Stomach (tissue), 9 donors: ENCODE measurements around the gene NDUFB7. TPM values are rescaled to one million over a fixed set of nuclear protein-coding genes. Genes with fewer than 3 reads are reported as not detected.

ENCODE experiments used
- DNase-seq, 2 donors: peaks; one replicate each; pipeline versions ENCODE4 v3.0.0 to v3.0.0-alpha.2; 2013 to 2019
- H3K27ac ChIP-seq, 5 donors: fragments of 200-600 bp in 4 of 5; sonication (generic) in 4 of 5; one replicate each; pipeline ENCODE4 v1.5.1; 2013 to 2019; ENCODE audit warnings: mild to moderate bottlenecking in 1 of 5, moderate library complexity in 1 of 5
- H3K27me3 ChIP-seq, 3 donors: fragments of 200-600 bp; sonication (generic); one replicate each; pipeline ENCODE4 v1.5.1; 2017 to 2019; ENCODE audit warnings: mixed run types in 1 of 3
- H3K36me3 ChIP-seq, 4 donors: fragments of 200-600 bp; sonication (generic); 1 replicate in 3 of 4; 2 replicates in 1 of 4; pipeline ENCODE4 v1.5.1; 2016 to 2019
- H3K4me1 ChIP-seq, 4 donors: fragments of 200-600 bp; sonication (generic); one replicate each; pipeline ENCODE4 v1.5.1; 2016 to 2019
- H3K4me3 ChIP-seq, 4 donors: fragments of 200-600 bp; sonication (generic) in 3 of 4; one replicate each; pipeline ENCODE4 v1.5.1; 2016 to 2019; ENCODE audit warnings: mild to moderate bottlenecking in 1 of 4
- H3K9me3 ChIP-seq, 4 donors: fragments of 200-600 bp; sonication (generic); one replicate each; pipeline ENCODE4 v1.5.1; 2016 to 2019
- CTCF ChIP-seq, 7 experiments: fragments of 450-650 bp in 4 of 7; fragments of 200-600 bp in 3 of 7; sonication (generic) in 3 of 7; IDR thresholded peaks; one replicate each; pipeline ENCODE4 v1.5.1; 2016 to 2019; ENCODE audit warnings: antibody characterized with exemption in 7 of 7, control low read depth in 2 of 7, mild to moderate bottlenecking in 1 of 7
- EP300 ChIP-seq: sonication (generic); formaldehyde crosslinking; IDR thresholded peaks from one replicate; pipeline ENCODE4 v1.6.1; 2017; ENCODE audit warnings: antibody characterized with exemption
- POLR2A ChIP-seq, 4 donors: fragments of 450-650 bp; IDR thresholded peaks; one replicate each; pipeline ENCODE4 v1.6.1; 2016; ENCODE audit warnings: antibody characterized with exemption in 4 of 4, control low read depth in 2 of 4, mild to moderate bottlenecking in 1 of 4, moderate library complexity in 1 of 4
- POLR2AphosphoS5 ChIP-seq, 3 donors: sonication (generic); formaldehyde crosslinking; IDR thresholded peaks; one replicate each; pipeline ENCODE4 v1.6.1; 2016; ENCODE audit warnings: antibody characterized with exemption in 3 of 3
- WGBS, 5 donors: extraction: QIAGEN DNeasy Blood & Tissue Kit in 3 of 5; methylation state at CpG; one replicate each; pipeline versions ENCODE4 v1.1.5 to v1.1.7; 2013 to 2018; 5-methylcytosine and 5-hydroxymethylcytosine counted together
- intact Hi-C: fragments of 100-400 bp; cut with DNase I; formaldehyde crosslinking; loops from one replicate; pipeline ENCODE4 v1.15.1; 2023; ENCODE audit warnings: low total_unique reads
- polyA plus RNA-seq, 3 donors: library from polyadenylated mRNA; stranded (reverse); fragments of 200-250 nt; gene quantifications; one replicate each; pipeline ENCODE4 v1.2.3, GENCODE V29; 2013
- total RNA-seq, 5 donors: library from RNA; depleted of rRNA; stranded (reverse); fragments of >200 nt; gene quantifications; one replicate each; pipeline versions ENCODE4 v1.1.0 to v1.2.3, GENCODE V29; 2014 to 2016
- donor health status: healthy with polysubstance abuse.
- donor health status: Bipolar disorder and iron deficiency.
- donor health status: healthy.

The NDUFB7 gene
- total and polyA plus RNA-seq, 8 donors = 159 to 1,175 (median 484) TPM

GRCh38 chr19:14570864-14571527 lies 870 bp downstream of the NDUFB7 start:
- H3K27ac ChIP-seq = peak overlapping the region in 4 of 5 donors; percentile 79 to 91 (median 87)
- 33 to 41% (median 35%) methylated on average over 10 to 22 of the region's 22 CpGs for WGBS, 5 donors

GRCh38 chr19:14567079-14567478 lies 4.8 kb downstream of the NDUFB7 start:
- H3K36me3 ChIP-seq = peaks cover 20 to 68% (median 49%) of the 10 kb centered on the region in 4 donors
- intact Hi-C loops = loop anchor here (10.0 kb wide), 1 partner anchor 128 kb away; the partner anchor contains the start of gene ZNF333

More at GRCh38 chr19:14570864-14571527, 870 bp downstream of the NDUFB7 start:
- H3K9me3 ChIP-seq = no peaks in the 10 kb centered on the region
- DNase-seq = no peak
- H3K4me1 ChIP-seq = peaks cover 15 to 58% (median 41%) of the 10 kb centered on the region in 4 donors
- intact Hi-C loops = no loop called here
- TF ChIP-seq POLR2AphosphoS5 (IDR thresholded peaks at IDR 0.05) (no peak), POLR2A (IDR thresholded peaks at IDR 0.05) (no peak), CTCF (IDR thresholded peaks at IDR 0.05) (no peak), EP300 (no peak)
- peak overlapping the region; percentile 83 to 98 (median 93) for H3K4me3 ChIP-seq
- H3K27me3 ChIP-seq = no peaks in the 10 kb centered on the region
- peaks cover 9 to 32% (median 24%) of the 10 kb centered on the region in 4 donors for H3K36me3 ChIP-seq

GRCh38 chr19:14566712-14567077 lies 5.2 kb downstream of the NDUFB7 start:
- no peak overlapping the region for H3K27ac ChIP-seq
- peaks cover 17 to 53% (median 46%) of the 10 kb centered on the region in 4 donors for H3K4me1 ChIP-seq
- no peak for TF ChIP-seq POLR2AphosphoS5 (IDR thresholded peaks at IDR 0.05)
- no peak for TF ChIP-seq POLR2A (IDR thresholded peaks at IDR 0.05)
- TF ChIP-seq CTCF (IDR thresholded peaks at IDR 0.05) = no peak
- no peaks in the 10 kb centered on the region for H3K9me3 ChIP-seq
- peaks cover 20 to 68% (median 49%) of the 10 kb centered on the region in 4 donors for H3K36me3 ChIP-seq
- DNase-seq = no peak
- intact Hi-C loops = loop anchor here (10.0 kb wide), 1 partner anchor 128 kb away; the partner anchor contains the start of gene ZNF333
- WGBS, 5 donors = 73 to 81% (median 81%) methylated on average over 2 to 18 of the region's 18 CpGs
- H3K4me3 ChIP-seq = no peak overlapping the region
- no peaks in the 10 kb centered on the region for H3K27me3 ChIP-seq

More at GRCh38 chr19:14567079-14567478, 4.8 kb downstream of the NDUFB7 start:
- H3K9me3 ChIP-seq = no peaks in the 10 kb centered on the region
- no peak for DNase-seq
- TF ChIP-seq POLR2AphosphoS5 (IDR thresholded peaks at IDR 0.05) (no peak), CTCF (IDR thresholded peaks at IDR 0.05) (no peak), EP300 (no peak), POLR2A (IDR thresholded peaks at IDR 0.05) (no peak)
- H3K27ac ChIP-seq = no peak overlapping the region
- WGBS, 5 donors = 76 to 82% (median 80%) methylated on average over 10 to 11 of the region's 11 CpGs
- peaks cover 14 to 50% (median 43%) of the 10 kb centered on the region in 4 donors for H3K4me1 ChIP-seq
- H3K27me3 ChIP-seq = no peaks in the 10 kb centered on the region
- H3K4me3 ChIP-seq = no peak overlapping the region

GRCh38 chr19:14565765-14566711 lies 5.8 kb downstream of the NDUFB7 start:
- no peaks in the 10 kb centered on the region for H3K27me3 ChIP-seq
- H3K4me3 ChIP-seq = no peak overlapping the region
- peaks cover 20 to 56% (median 47%) of the 10 kb centered on the region in 4 donors for H3K4me1 ChIP-seq
- H3K9me3 ChIP-seq = no peaks in the 10 kb centered on the region
- WGBS, 5 donors = 83 to 89% (median 86%) methylated on average over 15 to 26 of the region's 31 CpGs
- no peak for TF ChIP-seq POLR2A (IDR thresholded peaks at IDR 0.05)
- no peak for TF ChIP-seq CTCF (IDR thresholded peaks at IDR 0.05)
- TF ChIP-seq EP300 = no peak
- TF ChIP-seq POLR2AphosphoS5 (IDR thresholded peaks at IDR 0.05) = no peak
- intact Hi-C loops = loop anchor here (10.0 kb wide), 1 partner anchor 129 kb away; the partner anchor contains the start of gene ZNF333
- H3K27ac ChIP-seq = no peak overlapping the region
- H3K36me3 ChIP-seq = peaks cover 20 to 68% (median 49%) of the 10 kb centered on the region in 4 donors
- no peak for DNase-seq
